Ecto neural progenitor cell (in vitro differentiated cells): ENCODE measurements around the gene LRP3.
A peak's percentile ranks its signal among the peaks of the same experiment; 100 is the strongest.
"Not testable (repeated sequence)": the region's sequence is repeated elsewhere in the genome, so short reads cannot be mapped to it uniquely, and the experiment has no call there.

Experiments
- DNase-seq: peaks from one replicate; pipeline ENCODE4 v3.0.0-alpha.2; 2018; ENCODE audit warnings: low spot score

Gene LRP3

DNA sequence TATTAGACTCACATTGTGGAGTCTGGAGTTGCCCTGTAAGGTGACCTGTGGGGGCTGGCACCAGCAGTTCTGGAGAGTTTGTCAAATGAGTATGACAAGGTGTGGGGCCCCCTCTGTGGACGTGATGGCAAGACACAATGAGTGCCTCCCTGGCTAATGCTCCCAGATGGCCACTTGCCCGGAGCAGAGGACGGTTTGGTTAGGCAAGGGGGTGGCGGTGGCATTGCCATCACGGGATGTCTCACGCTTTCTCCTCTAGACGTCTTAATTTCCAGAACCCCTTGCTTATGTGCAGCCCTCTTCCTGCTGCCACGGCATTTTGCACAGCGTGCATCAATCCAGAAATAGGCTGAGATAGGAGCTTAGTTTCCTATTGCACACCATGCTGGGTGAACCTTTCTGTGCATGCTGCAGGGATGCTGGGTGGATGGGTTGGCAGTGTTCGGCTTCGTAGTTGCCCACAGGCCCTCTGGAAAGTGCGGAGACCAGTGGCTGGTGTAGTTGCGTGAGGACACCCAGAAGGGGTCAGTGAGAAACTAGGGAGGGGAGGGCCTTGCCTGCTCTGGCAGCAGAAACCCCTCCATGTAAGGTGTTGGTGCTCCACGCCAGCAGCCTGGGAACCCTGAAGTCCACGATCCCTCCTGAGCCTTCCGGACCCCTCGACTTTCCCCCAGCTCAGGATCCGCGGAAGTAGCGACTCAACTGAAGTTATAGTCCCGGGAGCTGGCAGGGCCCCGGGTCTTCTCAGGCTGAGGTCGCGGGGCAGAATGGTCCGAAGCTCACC lies 18.1 kb upstream of the LRP3 start:
- no peak for DNase-seq

DNA sequence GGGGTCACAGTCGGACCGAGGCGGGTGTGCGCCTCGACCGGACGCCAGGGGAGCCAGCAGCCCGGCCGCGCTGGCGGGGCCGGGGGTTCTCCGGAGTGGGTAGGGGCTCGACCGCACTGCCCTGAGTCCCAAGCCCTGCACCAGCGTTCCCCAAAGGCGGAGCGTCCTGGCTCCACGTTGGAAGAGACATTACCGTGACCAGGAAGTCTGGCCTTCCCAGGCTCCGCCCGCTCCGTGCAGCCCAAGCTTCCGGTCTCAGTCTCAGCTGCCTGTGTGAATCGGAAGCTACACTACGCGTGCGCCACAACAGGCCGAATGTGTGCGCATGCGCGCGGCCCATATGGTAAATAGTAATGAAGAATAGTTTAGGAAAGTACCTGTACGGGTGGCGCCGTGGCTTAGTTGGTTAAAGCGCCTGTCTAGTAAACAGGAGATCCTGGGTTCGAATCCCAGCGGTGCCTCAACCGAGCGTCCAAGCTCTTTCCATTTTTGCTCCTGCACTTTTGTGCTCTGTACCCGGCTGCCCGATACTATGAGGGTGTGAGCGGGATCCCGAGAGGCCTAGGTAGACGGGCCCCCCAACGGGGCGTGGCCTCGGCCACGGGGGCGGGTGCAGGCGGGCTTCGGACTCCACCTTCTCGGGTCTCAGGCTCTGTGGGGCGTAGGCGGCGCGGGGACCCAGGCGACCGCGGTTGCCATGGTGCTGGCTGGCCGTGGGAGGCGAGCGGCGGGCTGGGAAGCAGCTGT lies 17.3 kb upstream of the LRP3 start:
- DNase-seq: peak; percentile 100

DNA sequence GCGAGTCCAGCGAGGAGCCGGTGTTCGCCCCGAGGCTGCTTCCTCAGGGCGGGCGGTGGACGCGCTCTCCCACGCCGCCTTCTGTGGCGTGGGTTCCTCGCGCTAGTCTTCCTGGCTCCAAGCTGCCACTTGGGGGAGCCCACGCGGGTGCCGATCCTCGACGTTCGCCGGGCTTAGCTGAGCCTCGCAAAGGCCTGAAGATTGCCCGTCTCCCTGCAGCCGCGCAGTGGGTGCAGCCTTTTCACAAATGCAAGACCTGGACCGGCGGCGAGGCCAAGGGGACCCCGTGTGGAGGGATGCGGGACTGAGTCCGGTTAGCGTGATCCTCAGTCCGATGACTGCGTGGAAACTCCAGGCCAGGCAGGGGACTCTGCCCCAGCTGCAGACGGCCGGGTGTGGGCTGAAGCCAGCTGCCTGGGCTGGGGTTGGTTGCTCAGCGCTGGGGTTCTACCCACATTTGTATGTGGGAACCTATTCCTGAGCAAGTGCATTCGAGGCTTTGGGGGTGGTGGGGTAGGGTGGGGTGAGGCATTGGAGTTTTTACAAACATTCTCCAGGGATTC lies 16.6 kb upstream of the LRP3 start:
- no peak for DNase-seq

DNA sequence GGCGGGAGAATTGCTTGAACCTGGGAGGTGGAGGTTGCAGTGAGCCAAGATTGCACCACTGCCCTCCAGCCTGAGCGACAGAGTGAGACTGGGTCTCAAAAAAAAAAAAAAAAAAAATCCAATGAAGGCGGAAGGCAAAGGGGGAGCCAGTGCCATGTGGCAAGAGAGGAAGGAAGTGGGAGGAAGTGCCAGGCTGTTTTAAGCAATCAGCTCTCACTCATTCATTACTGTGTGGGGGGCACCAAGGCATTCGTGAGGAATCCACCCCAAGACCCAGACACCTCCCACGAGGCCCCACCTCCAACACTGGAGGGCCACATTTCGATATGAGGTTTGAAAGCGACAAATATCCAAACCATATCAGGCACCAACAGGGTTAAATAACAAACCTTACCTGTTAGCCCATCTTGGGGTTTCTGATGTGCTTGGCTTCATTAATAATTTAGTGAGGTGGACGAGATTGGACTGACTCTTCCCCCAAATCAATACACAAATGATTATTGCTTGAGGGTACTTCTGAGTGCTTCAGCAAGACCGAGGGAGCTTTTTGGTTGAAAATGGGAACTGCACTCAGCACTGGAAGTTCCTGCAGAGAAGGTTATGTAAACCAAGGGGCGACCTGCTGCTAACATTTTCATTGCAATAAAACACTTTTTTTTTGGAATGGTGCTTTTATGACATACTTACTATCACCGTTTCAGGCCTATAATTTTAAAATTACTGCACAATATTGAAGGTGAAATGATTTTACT lies 7.5 kb upstream of the LRP3 start:
- no peak for DNase-seq

DNA sequence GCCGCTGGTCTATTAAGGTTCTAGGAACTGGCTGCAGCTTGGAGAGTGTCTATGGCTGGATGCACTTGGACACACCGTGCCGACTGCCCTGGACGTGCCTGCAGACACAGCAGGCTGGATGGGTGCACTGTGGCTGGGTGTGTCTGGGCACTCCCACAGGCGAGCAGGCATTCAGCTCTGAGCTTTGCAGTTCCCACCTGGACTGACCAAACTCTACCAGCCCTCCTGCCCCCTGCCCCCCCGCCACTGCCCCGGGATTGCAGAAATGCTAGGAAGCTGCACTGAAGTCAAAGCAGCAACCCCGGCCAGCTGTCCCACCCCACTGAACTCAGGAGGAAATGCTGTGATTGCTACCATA lies 7.0 kb upstream of the LRP3 start:
- no peak for DNase-seq

DNA sequence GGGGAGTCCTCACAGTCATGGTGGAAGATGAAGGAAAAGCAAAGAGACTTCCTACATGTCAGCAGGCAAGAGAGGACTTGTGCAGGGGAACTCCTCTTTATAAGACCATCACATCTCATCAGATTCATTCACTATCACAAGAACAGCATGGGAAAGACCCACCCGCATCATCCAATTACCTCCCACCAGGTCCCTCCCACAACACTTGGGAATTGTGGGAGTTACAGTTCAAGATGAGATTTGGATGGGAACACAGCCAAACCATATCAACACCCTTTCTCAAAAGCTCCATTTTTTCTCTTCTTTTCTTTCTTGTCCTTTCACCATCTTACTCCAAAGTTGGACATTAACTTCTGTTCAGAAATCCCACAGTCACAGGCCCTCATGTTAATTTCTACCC lies 4.7 kb upstream of the LRP3 start:
- no peak for DNase-seq

DNA sequence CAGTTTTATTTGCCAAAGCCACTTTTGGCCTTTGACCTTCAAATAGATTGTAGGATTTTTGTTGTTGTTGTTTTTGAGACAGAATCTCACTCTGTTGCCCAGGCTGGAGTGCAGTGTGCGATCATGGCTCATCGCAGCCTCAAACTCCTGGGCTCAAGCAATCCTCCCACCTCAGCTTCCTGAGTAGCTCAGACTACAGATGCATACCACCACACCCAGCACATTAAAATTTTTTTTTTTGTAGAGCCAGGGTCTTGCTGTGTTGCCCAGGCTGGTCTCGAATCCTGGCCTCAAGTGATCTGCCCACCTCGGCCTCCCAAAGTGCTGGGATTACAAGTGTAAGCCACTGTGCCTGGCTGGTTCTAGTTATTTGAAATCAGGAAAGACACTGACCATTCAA lies 3.0 kb upstream of the LRP3 start:
- not testable (repeated sequence) for DNase-seq

DNA sequence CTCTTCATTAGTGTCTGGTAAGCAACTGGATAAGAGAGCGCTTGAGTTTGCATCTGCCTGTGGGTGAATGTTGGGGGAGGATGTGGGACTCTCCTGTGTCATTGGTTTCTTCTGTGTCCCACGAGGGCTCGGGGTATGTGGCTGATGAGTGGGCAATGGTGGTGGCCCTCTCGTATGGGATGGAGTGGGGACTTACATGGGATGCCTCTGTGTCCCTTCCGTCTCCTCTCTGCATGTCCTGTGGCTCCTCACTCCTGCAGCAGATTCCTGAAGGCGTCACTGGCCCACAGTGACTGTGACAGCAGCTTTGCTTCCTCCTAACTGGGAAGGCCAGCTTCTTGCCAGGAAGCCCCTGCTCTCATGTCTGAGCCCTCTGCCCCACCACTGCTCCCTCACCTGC lies 2.6 kb upstream of the LRP3 start:
- no peak for DNase-seq

DNA sequence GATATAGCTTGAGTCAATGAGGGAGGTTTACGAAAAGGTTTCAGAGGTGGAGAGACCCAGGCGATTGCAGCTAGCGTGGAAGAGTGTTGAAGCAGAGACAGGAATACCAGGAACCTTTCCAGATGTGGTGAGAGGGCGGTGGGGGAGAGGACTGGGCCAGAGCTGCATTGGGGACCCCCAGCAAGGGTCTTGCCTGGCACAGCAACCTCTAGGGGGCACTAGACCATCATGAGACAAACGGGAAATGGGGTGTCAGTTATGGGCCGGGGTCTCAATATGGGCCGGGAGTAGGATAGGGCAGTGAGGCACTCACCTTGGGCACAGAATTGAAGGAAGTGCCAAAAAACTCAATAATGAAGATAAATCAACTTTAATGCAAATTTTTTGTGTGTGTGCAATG lies 2.1 kb upstream of the LRP3 start:
- DNase-seq: no peak

DNA sequence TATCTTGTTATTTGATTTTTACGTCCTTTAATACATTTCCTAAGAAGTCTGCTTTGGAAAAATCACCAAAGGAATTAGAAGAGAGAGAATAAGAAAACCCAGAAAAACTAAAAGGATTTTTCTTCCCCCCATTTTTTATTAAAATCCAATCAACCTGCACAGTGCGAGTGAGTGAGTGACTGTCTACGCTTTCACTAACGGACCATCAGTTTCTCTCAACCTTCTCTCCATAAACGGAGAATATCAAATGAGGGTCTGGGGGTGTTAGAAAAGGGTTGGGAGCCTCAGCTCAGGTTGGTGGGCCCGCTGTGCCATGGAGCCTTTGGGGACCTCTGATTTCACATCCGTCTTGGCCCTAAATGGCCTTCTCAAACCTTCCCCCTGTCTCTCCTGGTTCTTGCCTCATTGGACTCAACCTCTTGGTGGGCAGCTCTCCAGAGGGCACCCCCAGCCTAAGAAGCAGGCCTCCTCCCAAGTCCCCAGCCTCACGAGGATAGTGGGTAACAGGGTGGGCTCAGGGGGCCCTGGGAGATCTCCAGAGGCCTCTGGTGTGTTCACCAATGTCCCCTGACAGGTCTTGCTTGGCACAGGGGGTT lies 763 bp upstream of the LRP3 start:
- DNase-seq: no peak

DNA sequence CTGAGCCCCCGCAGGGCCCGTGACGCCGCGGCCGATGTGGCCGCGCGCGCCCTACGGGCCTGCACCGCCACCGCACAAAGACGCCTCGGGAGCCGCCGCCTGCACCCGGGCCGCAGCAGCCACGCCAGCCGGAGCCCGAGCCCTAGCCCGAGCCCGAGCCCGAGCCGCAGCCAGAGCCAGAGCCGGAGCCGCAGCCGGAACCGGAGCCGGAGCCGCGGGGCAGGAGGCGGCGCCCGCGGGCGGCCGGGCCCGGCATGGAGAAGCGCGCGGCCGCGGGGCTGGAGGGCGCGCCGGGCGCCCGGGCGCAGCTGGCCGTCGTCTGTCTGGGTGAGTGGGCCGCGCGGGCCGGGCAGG lies 379 bp downstream of the LRP3 start:
- no peak for DNase-seq

DNA sequence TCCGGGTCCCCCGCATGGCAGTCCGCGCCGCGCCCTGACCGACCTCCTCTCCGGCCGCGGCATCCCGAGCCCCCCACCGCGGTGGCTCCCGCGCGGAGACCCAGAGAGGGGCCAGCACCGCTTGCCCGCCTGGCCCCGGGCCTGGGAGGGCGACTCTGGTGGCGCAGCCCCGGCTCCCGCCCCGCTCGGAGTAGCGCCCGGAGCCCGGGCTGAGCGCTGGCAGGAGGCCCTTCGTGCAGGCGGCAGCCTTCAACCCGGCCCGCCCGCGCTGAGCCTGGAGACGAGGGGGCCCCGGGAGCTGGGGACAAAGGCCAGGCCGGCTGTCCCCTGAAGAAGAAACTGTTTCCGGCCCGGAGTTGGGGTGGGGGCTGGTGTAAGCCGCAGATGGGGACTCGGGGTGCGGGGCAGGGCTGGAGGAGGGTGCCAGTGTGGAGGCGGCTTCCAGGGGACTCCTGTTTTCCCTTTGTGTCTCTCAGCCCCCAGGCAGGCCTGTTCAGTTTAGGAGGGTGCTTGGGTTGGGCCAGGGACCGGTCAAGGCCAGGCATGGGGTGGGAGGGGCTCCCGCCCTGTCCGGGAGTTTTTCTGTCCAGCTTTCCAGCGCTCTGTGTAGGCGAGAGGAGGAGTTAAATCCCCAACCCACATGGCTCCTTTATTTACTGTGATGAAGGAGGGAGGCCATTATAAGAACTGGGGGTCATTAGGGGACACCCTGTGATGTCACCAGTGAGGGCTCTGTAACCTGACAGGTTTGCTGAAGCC lies 935 bp downstream of the LRP3 start:
- no peak for DNase-seq

DNA sequence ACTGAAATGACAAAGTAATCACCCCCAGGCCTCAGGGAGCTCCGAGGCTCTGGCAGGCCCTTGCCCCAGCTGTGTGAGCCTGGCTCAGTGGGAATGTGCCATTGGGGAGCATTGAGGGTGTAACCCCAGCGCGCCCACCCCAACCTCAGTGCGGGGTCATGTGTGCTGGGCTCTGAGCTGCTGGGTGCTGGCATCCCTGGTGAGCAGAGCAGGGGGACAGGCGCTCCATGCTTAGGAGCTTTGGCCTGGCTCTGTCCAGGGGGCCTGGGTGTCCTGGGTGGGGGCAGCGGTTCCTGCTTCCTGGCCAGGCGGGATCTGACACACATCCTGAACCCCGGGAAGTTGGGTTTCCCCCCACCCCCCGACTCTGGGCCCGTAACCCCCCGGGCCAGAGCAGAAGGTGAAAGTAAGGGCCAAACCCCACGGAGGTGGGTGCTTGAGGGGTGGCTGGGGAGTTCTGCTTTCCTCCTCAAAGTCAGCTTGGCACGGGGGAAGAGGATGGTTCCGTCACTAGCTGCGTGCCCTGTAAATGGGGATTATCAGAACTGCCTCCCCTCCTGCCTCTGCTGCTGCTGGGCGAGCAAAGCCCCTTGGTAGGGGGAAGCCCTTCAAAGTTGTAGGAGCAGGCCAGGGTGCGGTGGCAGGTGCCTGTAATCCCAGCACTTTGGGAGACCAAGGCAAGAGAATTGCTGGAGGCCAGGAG lies 1.7 kb downstream of the LRP3 start:
- DNase-seq: no peak

DNA sequence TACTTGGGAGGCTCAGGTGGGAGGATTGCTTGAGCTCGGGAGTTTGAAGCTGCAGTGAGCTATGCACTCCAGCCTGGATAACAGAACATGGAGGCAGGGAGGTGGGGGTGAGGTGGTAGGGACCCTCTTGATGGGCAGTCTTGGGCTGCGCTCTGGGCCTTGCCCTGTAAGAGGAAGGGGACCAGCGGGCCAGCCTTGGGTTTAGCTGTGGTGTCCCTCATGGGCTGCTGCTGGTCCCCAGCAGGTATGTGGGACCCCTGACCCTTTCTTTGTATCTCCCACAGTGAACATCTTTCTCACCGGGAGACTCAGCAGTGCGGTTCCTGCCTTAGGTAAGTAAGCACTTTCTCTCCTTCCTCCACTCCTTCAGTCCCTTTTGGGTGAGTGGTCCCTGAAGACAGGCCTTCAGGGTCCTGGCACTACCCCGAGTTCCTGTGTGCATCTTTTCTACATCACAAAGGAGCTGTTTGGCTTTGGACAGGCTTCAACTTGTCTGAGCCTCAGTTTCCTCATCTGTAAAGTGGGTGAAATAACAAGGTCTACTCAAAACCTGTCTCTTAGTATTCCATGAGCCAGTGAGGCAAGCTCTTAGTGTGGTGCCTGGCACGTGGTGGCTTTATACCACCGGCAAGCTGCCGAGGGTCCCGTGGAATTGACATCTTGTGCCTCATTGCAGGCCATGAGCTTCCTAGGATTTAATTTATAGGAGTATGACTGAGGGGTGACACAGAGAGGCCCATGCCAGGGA lies 2.5 kb downstream of the LRP3 start:
- no peak for DNase-seq

DNA sequence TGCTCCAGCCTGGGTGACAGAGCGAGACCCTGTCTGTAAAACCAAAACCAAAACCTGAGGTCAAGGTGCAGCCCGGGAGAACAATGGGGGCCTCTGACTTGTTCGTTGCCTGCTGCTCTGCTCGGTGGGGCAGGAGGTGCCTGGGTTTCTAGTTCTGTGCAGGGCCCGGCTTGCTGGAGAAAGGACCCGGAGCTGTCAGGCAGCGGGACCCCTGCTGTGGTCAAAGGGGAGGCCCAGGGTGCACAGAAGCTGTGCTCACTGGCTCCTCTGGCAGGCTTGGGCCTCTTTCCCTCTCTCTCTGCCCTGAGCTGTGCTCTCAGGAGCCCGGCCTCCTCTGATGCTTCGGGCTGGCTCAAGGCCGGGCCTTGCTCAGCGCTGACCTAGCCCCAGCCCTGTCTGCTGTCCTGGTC lies 3.5 kb downstream of the LRP3 start:
- DNase-seq: no peak

DNA sequence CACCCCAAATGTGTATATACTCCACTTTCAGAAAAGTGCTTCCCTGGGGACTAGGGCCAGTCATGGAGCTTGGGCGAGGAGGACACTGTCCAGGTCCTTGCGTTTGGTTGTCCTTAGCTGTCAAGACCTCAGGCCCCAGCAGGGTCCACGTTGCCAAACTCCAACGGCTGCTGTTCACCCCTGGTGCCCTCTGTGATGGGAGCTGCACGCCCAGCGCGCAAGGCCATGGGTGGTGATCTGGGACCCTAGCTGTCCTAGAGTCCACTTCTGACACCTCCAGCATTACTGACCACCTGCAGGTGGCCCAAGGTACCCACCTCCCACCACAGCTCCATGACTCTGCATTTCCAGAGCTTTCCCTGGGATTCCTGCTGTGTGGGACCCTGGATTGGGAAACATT lies 4.0 kb downstream of the LRP3 start:
- DNase-seq: no peak

DNA sequence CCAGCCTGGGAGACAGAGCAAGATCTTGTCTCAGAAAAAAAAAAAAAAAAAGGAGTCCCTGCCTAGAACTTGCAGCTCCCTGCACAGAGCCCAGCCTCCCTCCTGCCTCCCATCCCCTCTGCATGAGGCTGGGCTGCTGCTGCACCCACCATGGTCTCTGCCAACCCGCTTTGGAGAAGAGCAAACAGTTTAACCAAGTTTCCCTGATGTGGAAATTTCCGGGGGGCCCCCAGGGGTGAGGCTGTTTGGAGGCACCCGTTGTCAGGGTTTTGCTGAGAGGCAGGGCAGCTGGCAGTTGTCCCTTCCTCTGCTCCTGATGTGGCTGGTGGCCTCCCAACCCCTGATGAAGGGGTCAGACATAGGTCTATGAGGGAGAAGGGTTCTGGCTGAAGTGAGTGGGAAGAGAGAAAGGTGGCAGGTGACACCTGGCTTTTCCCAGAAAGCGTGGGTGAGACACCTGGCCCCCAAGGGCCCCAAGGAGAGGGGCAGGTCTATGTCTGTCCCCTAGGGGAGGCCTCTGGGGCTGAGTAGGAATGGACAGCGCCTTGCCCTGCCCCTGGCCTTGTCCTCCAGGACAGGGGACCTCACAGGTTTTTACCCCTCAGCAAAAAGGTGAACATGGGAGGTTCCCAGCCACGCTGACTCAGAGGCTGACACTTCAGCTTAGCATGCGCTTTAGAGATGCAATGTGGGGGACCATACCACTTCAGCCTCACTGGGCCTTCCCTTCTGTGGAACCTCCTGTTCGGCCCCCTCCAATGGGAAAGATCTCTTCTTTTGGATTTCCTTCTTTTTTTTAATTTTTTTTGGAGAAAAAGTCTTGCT lies 5.5 kb downstream of the LRP3 start:
- DNase-seq: no peak

DNA sequence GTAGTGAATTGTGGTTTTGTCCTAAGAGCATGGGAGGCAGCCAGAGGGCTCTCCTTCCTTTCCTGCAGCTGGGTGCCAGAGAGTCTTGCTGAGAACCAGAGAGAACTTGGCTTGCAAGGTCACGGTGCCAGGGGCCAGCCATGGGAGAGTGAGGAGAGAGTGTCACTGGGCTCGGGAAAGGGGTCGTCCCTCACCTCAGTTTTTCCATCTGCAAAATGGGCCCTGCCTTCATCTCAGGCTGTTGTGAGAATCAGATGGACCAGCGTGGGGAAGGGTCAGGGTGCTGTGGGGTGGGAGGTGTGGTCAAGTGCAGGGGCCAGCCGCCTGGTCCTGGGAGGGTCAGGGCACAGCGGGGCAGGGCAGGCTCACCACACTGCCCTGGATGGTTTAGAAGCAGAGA lies 7.3 kb downstream of the LRP3 start:
- DNase-seq: no peak

DNA sequence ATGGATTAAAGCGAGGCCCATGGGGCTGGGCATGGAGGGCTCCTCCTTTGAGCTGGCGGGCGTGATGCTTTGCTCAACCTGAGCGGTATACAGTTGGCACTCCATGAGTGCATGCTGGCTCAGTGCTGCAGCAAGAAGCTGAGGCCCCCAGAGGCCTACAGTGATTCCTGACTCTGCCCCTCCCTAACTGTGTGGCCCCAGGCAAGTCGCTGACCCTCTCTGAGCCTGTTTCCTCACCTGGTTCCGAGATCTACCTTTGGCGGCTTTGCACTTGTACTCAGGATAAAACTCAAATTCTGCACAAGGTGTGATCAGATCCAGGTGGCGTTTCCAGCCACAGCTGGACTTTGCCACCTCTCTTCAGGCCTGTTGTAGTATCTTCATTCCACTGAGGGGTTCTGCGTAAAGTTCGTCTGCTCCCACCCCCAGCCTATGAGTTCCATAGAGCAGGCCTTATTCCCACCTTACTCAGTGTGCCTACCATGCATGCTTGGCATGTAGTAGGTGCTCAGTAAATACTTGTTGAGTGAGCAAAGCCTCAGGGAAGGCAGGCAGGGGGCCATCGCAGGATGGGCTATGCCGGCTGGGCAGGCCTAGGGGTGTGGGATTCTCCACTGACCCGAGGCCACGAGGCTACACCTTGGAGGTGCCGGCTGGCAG lies 7.9 kb downstream of the LRP3 start:
- DNase-seq: no peak
